Measurements from ENCODE around the gene PSMB8. TPM values are rescaled to one million over a fixed set of nuclear protein-coding genes. Genes with fewer than 3 reads are reported as not detected.

The PSMB8 gene
- total RNA-seq, 1 donor from 2014 or later, result 33.0 TPM

- ATAC-seq, result no peak
Observed at GRCh38 chr6:32792901-32793435, 50.9 kb downstream of the PSMB8 start.

Other genes starting within 250 kb of the PSMB8 start
- gene HLA-DQA1, start 206.6 kb downstream of the PSMB8 start, total RNA-seq, result 3.9 TPM
- 1.1 TPM for gene HLA-DQB1, start 177.4 kb downstream of the PSMB8 start, total RNA-seq
- gene HLA-DQA2, start 102.7 kb downstream of the PSMB8 start, total RNA-seq, result 0.80 TPM
- 0.64 TPM for gene HLA-DQB2, start 80.5 kb downstream of the PSMB8 start, total RNA-seq
- 0.52 TPM for gene HLA-DOB, start 27.0 kb downstream of the PSMB8 start, total RNA-seq
- gene TAP2, start 5.3 kb downstream of the PSMB8 start, total RNA-seq, result 23.1 TPM
- 26.0 TPM for gene TAP1, start 9.7 kb upstream of the PSMB8 start, total RNA-seq
- gene PSMB9, start 10.1 kb upstream of the PSMB8 start, total RNA-seq, result 11.7 TPM
- 5.5 TPM for gene HLA-DMB, start 97.0 kb upstream of the PSMB8 start, total RNA-seq
- 16.2 TPM for gene HLA-DMA, start 109.0 kb upstream of the PSMB8 start, total RNA-seq
- gene BRD2, start 124.5 kb upstream of the PSMB8 start, total RNA-seq, result 99.3 TPM
- gene HLA-DOA, start 165.5 kb upstream of the PSMB8 start, total RNA-seq, result 1.4 TPM
- 12.7 TPM for gene HLA-DPA1, start 229.6 kb upstream of the PSMB8 start, total RNA-seq
- gene HLA-DPB1, start 231.9 kb upstream of the PSMB8 start, total RNA-seq, result 10.5 TPM